GM18519 (cell line): ENCODE measurements around the gene CCNB2.
"Not testable (repeated sequence)": the region's sequence is repeated elsewhere in the genome, so short reads cannot be mapped to it uniquely, and the experiment has no call there.

Experiments used
- ATAC-seq: cut with Tn5 transposase; IDR thresholded peaks from one replicate; pipeline ENCODE4 v1.9.1; 2021; ENCODE audit warnings: mild to moderate bottlenecking, moderate library complexity; ENCODE audit not compliant: unreplicated experiment, low FRiP score

CCNB2 gene

GRCh38 chr15:59162080-59162479, 57.1 kb downstream of the CCNB2 start:
- ATAC-seq = not testable (repeated sequence)

DNA sequence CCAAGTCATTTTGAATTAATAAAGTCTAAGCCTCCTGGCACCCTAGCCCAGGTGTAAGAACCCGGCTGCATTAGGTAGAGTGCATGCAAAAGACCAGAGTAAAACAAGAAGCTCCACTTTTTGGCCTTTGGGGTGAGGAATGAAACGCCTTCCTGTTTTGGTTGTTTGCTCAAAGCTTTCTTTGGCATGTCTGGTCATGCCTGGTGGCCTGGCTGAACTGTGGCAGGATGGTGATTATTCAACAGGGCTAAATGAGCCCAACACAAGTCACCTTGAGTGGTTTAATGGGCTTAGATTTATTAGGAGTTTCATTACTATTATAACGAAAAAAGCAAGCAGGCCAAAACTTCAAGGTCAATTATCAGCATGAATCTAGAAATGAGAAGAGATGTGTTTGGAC, 60.8 kb downstream of the CCNB2 start:
- no peak for ATAC-seq

DNA sequence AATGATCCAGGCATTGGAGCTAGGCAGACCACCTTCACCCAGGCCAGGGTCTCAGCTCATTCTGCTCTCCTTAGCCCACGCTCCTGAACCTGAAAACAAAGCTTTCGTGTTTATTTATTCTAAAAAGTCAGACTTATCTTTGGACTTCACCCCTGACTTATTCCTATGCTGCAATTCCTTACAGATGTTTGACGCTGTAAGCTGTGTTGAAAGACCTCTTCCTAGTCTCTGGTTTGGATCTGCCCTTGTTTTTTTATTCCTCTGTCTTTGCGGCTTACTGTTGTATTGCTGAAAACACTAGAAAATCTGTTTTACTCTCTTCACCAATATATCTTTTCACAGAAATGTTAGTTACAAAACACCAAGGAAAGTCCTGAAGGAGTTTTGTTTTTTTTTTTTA, 61.2 kb downstream of the CCNB2 start:
- no peak for ATAC-seq

GRCh38 chr15:59166601-59167265, 61.8 kb downstream of the CCNB2 start:
- ATAC-seq = no peak

GRCh38 chr15:59168536-59168935, 63.6 kb downstream of the CCNB2 start:
- no peak for ATAC-seq

- ATAC-seq = no peak
Observed at GRCh38 chr15:59169251-59169708, 64.3 kb downstream of the CCNB2 start.

GRCh38 chr15:59170295-59171066, 65.5 kb downstream of the CCNB2 start:
- ATAC-seq = no peak

DNA sequence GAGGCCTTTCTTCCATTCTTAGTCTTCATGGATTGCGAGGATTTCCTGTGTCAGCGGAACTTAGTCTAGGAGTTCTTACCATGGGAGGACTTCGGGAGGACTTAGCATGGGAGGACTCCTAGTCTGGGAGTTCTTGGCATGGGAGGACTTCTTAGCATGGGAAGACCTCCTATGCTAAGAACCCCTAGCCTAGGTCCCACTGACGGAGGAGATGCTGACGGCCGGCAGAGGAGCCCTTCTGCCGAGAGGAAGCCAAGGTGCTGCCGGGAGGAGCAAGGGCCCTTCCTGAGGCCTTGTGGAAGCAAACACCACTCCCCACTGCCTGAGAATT, 66.1 kb downstream of the CCNB2 start:
- ATAC-seq = no peak

- no peak for ATAC-seq
Observed at GRCh38 chr15:59172289-59172901, 67.4 kb downstream of the CCNB2 start.

- ATAC-seq = no peak
Observed at GRCh38 chr15:59173194-59173593, 68.2 kb downstream of the CCNB2 start.

- ATAC-seq = no peak
Observed at GRCh38 chr15:59174151-59174834, 69.3 kb downstream of the CCNB2 start.
